ENCODE results near the gene FAM177A1. TPM values are rescaled to one million over a fixed set of nuclear protein-coding genes. Genes with fewer than 3 reads are reported as not detected.
A peak's percentile ranks its signal among the peaks of the same experiment; 100 is the strongest.

The FAM177A1 gene
- total and polyA plus RNA-seq, 2 of the 13 experiments (the other 11 are each of a cell fraction or from before 2014, with no cell fraction given): 72.9 to 119 TPM

- TF ChIP-seq ZNF609 (CRISPR knock-in tag; IDR thresholded peaks at IDR 0.05; ENCODE audit: borderline replicate concordance) (peak; percentile 46; the same call in 1 of the 2 replicates), ARNT2 (CRISPR knock-in tag; IDR thresholded peaks at IDR 0.05; ENCODE audit: low read depth) (no peak), ERF (CRISPR knock-in tag; IDR thresholded peaks at IDR 0.05) (peak; percentile 6; the same call in 1 of the 2 replicates), KDM5A (IDR thresholded peaks at IDR 0.05; ENCODE audit: borderline replicate concordance, low read length) (peak; percentile 20), U2AF2 (IDR thresholded peaks at IDR 0.05; ENCODE audit: low read depth, low read length) (no peak; the same call in 1 of the 2 replicates), MYC (CRISPR knock-in tag; IDR thresholded peaks at IDR 0.05; ENCODE audit: borderline replicate concordance) (no peak), ZHX2 (IDR thresholded peaks at IDR 0.05; ENCODE audit: low read depth) (no peak), ZHX2 (CRISPR knock-in tag; IDR thresholded peaks at IDR 0.05; ENCODE audit: borderline replicate concordance) (no peak), SRSF1 (optimal IDR thresholded peaks at IDR 0.05; ENCODE audit: low read depth, low read length) (peak; percentile 39), ZMYM2 (CRISPR knock-in tag; IDR thresholded peaks at IDR 0.05) (0 out of 2 replicates have a peak, but pooled peaks have one; percentile 1), TCF7L2 (IDR thresholded peaks at IDR 0.05; ENCODE audit: low read depth, low read length) (no peak), RBM22 (optimal IDR thresholded peaks at IDR 0.05; ENCODE audit: low read length) (peak; percentile 69), TERF1 (CRISPR knock-in tag; IDR thresholded peaks at IDR 0.05) (no peak), MTA3 (CRISPR knock-in tag; IDR thresholded peaks at IDR 0.05) (0 out of 2 replicates have a peak, but pooled peaks have one; percentile 87), ZMYM3 (CRISPR knock-in tag; IDR thresholded peaks at IDR 0.05) (no peak)
Measured at GRCh38 chr14:35122696-35123387, 76.8 kb downstream of the FAM177A1 start (continued).
